8988T (cell line): ENCODE results near the gene GPS1.

Experiments
- DNase-seq: peaks from one replicate; pipeline ENCODE4 v3.0.0; 2011

Gene GPS1

GRCh38 chr17:82061047-82061925 is 9.6 kb downstream of the GPS1 start:
- DNase-seq: no peak

GRCh38 chr17:82062076-82062983 is 10.6 kb downstream of the GPS1 start:
- peak; percentile 33 for DNase-seq

GRCh38 chr17:82062984-82063368 is 11.3 kb downstream of the GPS1 start:
- no peak for DNase-seq

- DNase-seq: no peak
Observed at GRCh38 chr17:82063424-82064415, 12.0 kb downstream of the GPS1 start.

GRCh38 chr17:82064433-82065192 is 12.9 kb downstream of the GPS1 start:
- no peak for DNase-seq

- DNase-seq: no peak
Observed at GRCh38 chr17:82065193-82065637, 13.5 kb downstream of the GPS1 start.

GRCh38 chr17:82065638-82066303 is 14.1 kb downstream of the GPS1 start, which contains the start of gene DUS1L:
TSS of gene DUS1L (minus strand) at chr17:82065804. CDS start at chr17:82065059, 745 bp downstream.
- no peak for DNase-seq

GRCh38 chr17:82070611-82071010 is 18.9 kb downstream of the GPS1 start:
- DNase-seq: no peak

GRCh38 chr17:82072827-82073226 is 21.1 kb downstream of the GPS1 start:
- DNase-seq: no peak

GRCh38 chr17:82073446-82073845 is 21.7 kb downstream of the GPS1 start:
- no peak for DNase-seq

GRCh38 chr17:82076018-82076784 is 24.5 kb downstream of the GPS1 start:
- no peak for DNase-seq

- no peak for DNase-seq
Observed at GRCh38 chr17:82076785-82077591, 25.3 kb downstream of the GPS1 start.

GRCh38 chr17:82077617-82078358 is 26.1 kb downstream of the GPS1 start:
- DNase-seq: no peak

- no peak for DNase-seq
Observed at GRCh38 chr17:82078433-82078832, 26.7 kb downstream of the GPS1 start.

GRCh38 chr17:82079001-82079677 is 27.4 kb downstream of the GPS1 start:
- DNase-seq: no peak

GRCh38 chr17:82080048-82080788 is 28.5 kb downstream of the GPS1 start:
- no peak for DNase-seq
